Urothelium cell line (cell line): ENCODE measurements around the gene PDAP1.
"Not testable (repeated sequence)": the region's sequence is repeated elsewhere in the genome, so short reads cannot be mapped to it uniquely, and the experiment has no call there.

ENCODE experiments used
- DNase-seq: peaks from one replicate; pipeline ENCODE4 v3.0.0; 2011; ENCODE audit warnings: low spot score, mixed read lengths
- FAIRE-seq: peaks from 2 replicates; lab custom pipeline; 2011; peaks lifted over from hg19 to GRCh38; lab: Jason Lieb, UNC

PDAP1 gene

GRCh38 chr7:99428972-99429566 is 20.7 kb upstream of the PDAP1 start:
- FAIRE-seq = peak; percentile 44

GRCh38 chr7:99424932-99425730 is 16.7 kb upstream of the PDAP1 start:
- DNase-seq (no peak), FAIRE-seq (no peak)

More at GRCh38 chr7:99428972-99429566, 20.7 kb upstream of the PDAP1 start:
- no peak for DNase-seq

- FAIRE-seq = no peak
- no peak for DNase-seq
Measured at GRCh38 chr7:99422625-99423024, 14.2 kb upstream of the PDAP1 start.

- FAIRE-seq (no peak), DNase-seq (no peak)
Measured at GRCh38 chr7:99422186-99422585, 13.8 kb upstream of the PDAP1 start.

- FAIRE-seq (no peak), DNase-seq (no peak)
Measured at GRCh38 chr7:99420986-99421385, 12.6 kb upstream of the PDAP1 start.

GRCh38 chr7:99420213-99420612 is 11.8 kb upstream of the PDAP1 start:
- FAIRE-seq (no peak), DNase-seq (no peak)

- DNase-seq (no peak), FAIRE-seq (no peak)
Measured at GRCh38 chr7:99419323-99420021, 11.1 kb upstream of the PDAP1 start.

- DNase-seq = no peak
- no peak for FAIRE-seq
Measured at GRCh38 chr7:99418260-99418659, 9.9 kb upstream of the PDAP1 start.

- not testable (repeated sequence) for DNase-seq, FAIRE-seq
Measured at GRCh38 chr7:99415513-99416127, 7.2 kb upstream of the PDAP1 start.

GRCh38 chr7:99410635-99411034 is 2.2 kb upstream of the PDAP1 start:
- no peak for DNase-seq
- no peak for FAIRE-seq

GRCh38 chr7:99409806-99410205 is 1.4 kb upstream of the PDAP1 start:
- FAIRE-seq (no peak), DNase-seq (no peak)

GRCh38 chr7:99409192-99409572 is 785 bp upstream of the PDAP1 start:
- no peak for FAIRE-seq
- DNase-seq = no peak

GRCh38 chr7:99407872-99408378 is 472 bp downstream of the PDAP1 start:
- DNase-seq (peak; percentile 66), FAIRE-seq (no peak)

GRCh38 chr7:99406557-99406956 is 1.8 kb downstream of the PDAP1 start:
- no peak for FAIRE-seq

GRCh38 chr7:99404977-99405320 is 3.4 kb downstream of the PDAP1 start:
- FAIRE-seq = no peak
- no peak for DNase-seq

More at GRCh38 chr7:99406557-99406956, 1.8 kb downstream of the PDAP1 start:
- no peak for DNase-seq

- DNase-seq = no peak
- FAIRE-seq = no peak
Measured at GRCh38 chr7:99404235-99404976, 4.0 kb downstream of the PDAP1 start.

GRCh38 chr7:99403764-99404163 is 4.6 kb downstream of the PDAP1 start:
- no peak for FAIRE-seq
- no peak for DNase-seq

GRCh38 chr7:99402854-99403253 is 5.5 kb downstream of the PDAP1 start:
- DNase-seq = no peak
- no peak for FAIRE-seq

- FAIRE-seq (no peak), DNase-seq (no peak)
Measured at GRCh38 chr7:99399597-99399996, 8.8 kb downstream of the PDAP1 start.

GRCh38 chr7:99398891-99399445 is 9.4 kb downstream of the PDAP1 start:
- DNase-seq (no peak), FAIRE-seq (no peak)
